IMR-90 (cell line): ENCODE data around the gene ACSL4. TPM values are rescaled to one million over a fixed set of nuclear protein-coding genes. Genes with fewer than 3 reads are reported as not detected.

Experiments
- ATAC-seq: fragments of 200-7000 bp; cut with Tn5 transposase; 2 replicates; pipeline ENCODE4 v1.9.1; 2020; ENCODE audit warnings: low read depth, mild to moderate bottlenecking, moderate library complexity
- BruUV-seq: library from RNA; stranded (reverse); fragments of 400-500 nt; replicated peaks from 2 replicates; lab custom pipeline; 2021; lab: Mats Ljungman, UMichigan
- CTCF ChIA-PET: fragments of 300-600 bp; formaldehyde crosslinking; extraction: SDS; loops from one replicate; lab custom pipeline; 2021; ENCODE audit warnings: antibody characterized with exemption; lab: Yijun Ruan, JAX
- POLR2A ChIA-PET: fragments of 300-600 bp; sonication (Branson Sonifier 250); formaldehyde crosslinking; loops from one replicate; lab custom pipeline; 2022; ENCODE audit warnings: antibody characterized with exemption; ENCODE audit not compliant: unreplicated experiment; lab: Charles Lee
- DNase-seq: peaks from one replicate; pipeline ENCODE4 v3.0.0; 2013
- H2AFZ ChIP-seq: replicated peaks from 2 replicates; pipeline ENCODE3; 2013; ENCODE audit warnings: low read length, mild to moderate bottlenecking; ENCODE audit not compliant: poor library complexity
- H2AK5ac ChIP-seq: 2 replicates; pipeline ENCODE4 v1.6.1; 2013; ENCODE audit warnings: low read depth, low read length, inconsistent platforms
- H2AK9ac ChIP-seq: replicated peaks from 2 replicates; pipeline ENCODE3; 2013; ENCODE audit warnings: mild to moderate bottlenecking, low read depth, low read length, moderate library complexity; ENCODE audit not compliant: poor library complexity
- H2BK120ac ChIP-seq: 2 replicates; pipeline ENCODE4 v1.6.1; 2013; ENCODE audit warnings: low read depth, low read length, inconsistent platforms
- H2BK15ac ChIP-seq: 3 replicates; pipeline ENCODE4 v1.6.1; 2013; ENCODE audit warnings: low read depth, low read length, inconsistent platforms
- H2BK20ac ChIP-seq: 2 replicates; pipeline ENCODE4 v1.6.1; 2013; ENCODE audit warnings: low read depth, mild to moderate bottlenecking, inconsistent platforms, low read length, moderate library complexity
- H2BK5ac ChIP-seq: 2 replicates; pipeline ENCODE4 v1.6.1; 2013; ENCODE audit warnings: mild to moderate bottlenecking, low read depth, low read length, inconsistent platforms; ENCODE audit not compliant: poor library complexity, severe bottlenecking
- H3K14ac ChIP-seq: replicated peaks from 2 replicates; pipeline ENCODE4 v1.6.1; 2013; ENCODE audit warnings: low read depth, low read length, inconsistent platforms
- H3K18ac ChIP-seq: 2 replicates; pipeline ENCODE4 v1.6.1; 2013; ENCODE audit warnings: low read depth, low read length, control low read depth
- H3K23ac ChIP-seq: 2 replicates; pipeline ENCODE4 v1.6.1; 2013; ENCODE audit warnings: low read depth, low read length, inconsistent platforms
- H3K27ac ChIP-seq: 2 replicates; pipeline ENCODE4 v1.5.1; 2013; ENCODE audit warnings: mild to moderate bottlenecking, control low read depth, low read length; ENCODE audit not compliant: insufficient read depth
- H3K27me3 ChIP-seq: 2 replicates; pipeline ENCODE4 v1.6.1; 2013; ENCODE audit warnings: low read length; ENCODE audit not compliant: control insufficient read depth, insufficient read depth
- H3K36me3 ChIP-seq: 2 replicates; pipeline ENCODE4 v1.6.1; 2013; ENCODE audit warnings: low read length, mixed read lengths; ENCODE audit not compliant: control insufficient read depth, insufficient read depth
- H3K4ac ChIP-seq: 2 replicates; pipeline ENCODE4 v1.6.1; 2013; ENCODE audit warnings: low read depth, low read length, inconsistent platforms
- H3K4me1 ChIP-seq: 2 replicates; pipeline ENCODE4 v1.6.1; 2013; ENCODE audit warnings: low read length, mixed read lengths; ENCODE audit not compliant: control insufficient read depth, insufficient read depth
- H3K4me2 ChIP-seq: 2 replicates; pipeline ENCODE4 v1.6.1; 2013; ENCODE audit warnings: low read depth, mild to moderate bottlenecking, control low read depth, low read length, moderate library complexity
- H3K4me3 ChIP-seq: 2 replicates; pipeline ENCODE4 v1.5.1; 2013; ENCODE audit warnings: low read depth, mild to moderate bottlenecking, control low read depth, low read length, moderate library complexity; ENCODE audit not compliant: insufficient read depth
- H3K56ac ChIP-seq: 2 replicates; pipeline ENCODE4 v1.6.1; 2013; ENCODE audit warnings: low read length, inconsistent platforms; ENCODE audit not compliant: insufficient read depth; ENCODE audit errors: extremely low read depth
- H3K79me1 ChIP-seq, 2 experiments: 2 replicates each; pipeline ENCODE4 v1.6.1; 2013; ENCODE audit warnings: low read length in 2 of 2, inconsistent platforms in 1 of 2, low read depth in 1 of 2
- H3K9ac ChIP-seq: 2 replicates; pipeline ENCODE4 v1.6.1; 2013; ENCODE audit warnings: low read depth, low read length, control low read depth
- H3K9me1 ChIP-seq: 2 replicates; pipeline ENCODE4 v1.6.1; 2013; ENCODE audit warnings: low read length, inconsistent platforms; ENCODE audit not compliant: insufficient read depth
- H3K9me3 ChIP-seq: 2 replicates; pipeline ENCODE4 v1.6.1; 2013; ENCODE audit warnings: low read length; ENCODE audit not compliant: control insufficient read depth, insufficient read depth
- H4K20me1 ChIP-seq: 2 replicates; pipeline ENCODE4 v1.6.1; 2013; ENCODE audit warnings: low read length, inconsistent platforms; ENCODE audit not compliant: insufficient read depth
- H4K5ac ChIP-seq: 2 replicates; pipeline ENCODE4 v1.6.1; 2013; ENCODE audit warnings: mild to moderate bottlenecking, low read depth, low read length, control low read depth
- H4K8ac ChIP-seq, 2 experiments: 2 replicates each; pipeline ENCODE4 v1.6.1; 2013; ENCODE audit warnings: low read depth in 2 of 2, low read length in 2 of 2, control low read depth in 1 of 2, inconsistent platforms in 1 of 2
- H4K91ac ChIP-seq: 2 replicates; pipeline ENCODE4 v1.6.1; 2013; ENCODE audit warnings: low read depth, low read length, inconsistent platforms; ENCODE audit not compliant: insufficient read depth
- BHLHE40 ChIP-seq: fragments of 150-350 bp; IDR thresholded peaks from 2 replicates; pipeline ENCODE4 v1.6.1; 2016; ENCODE audit warnings: mild to moderate bottlenecking, low read depth, low read length
- CEBPB ChIP-seq: IDR thresholded peaks from 2 replicates; pipeline ENCODE4 v1.6.1; 2012; ENCODE audit warnings: low read depth, low read length, improper control_type of control experiment
- CHD1 ChIP-seq: IDR thresholded peaks from 2 replicates; pipeline ENCODE4 v1.6.1; 2012; ENCODE audit warnings: low read depth, low read length, improper control_type of control experiment
- CTCF ChIP-seq: conservative IDR thresholded peaks from 2 replicates; pipeline ENCODE4 v1.5.1; 2012; ENCODE audit warnings: mild to moderate bottlenecking, low read depth, low read length, improper control_type of control experiment
- ELK1 ChIP-seq: fragments of 150-350 bp; IDR thresholded peaks from 2 replicates; pipeline ENCODE4 v1.6.1; 2016; ENCODE audit warnings: low read depth, mild to moderate bottlenecking, low read length, moderate library complexity, borderline replicate concordance
- FOS ChIP-seq: fragments of 150-350 bp; IDR thresholded peaks from 2 replicates; pipeline ENCODE4 v1.6.1; 2016; ENCODE audit warnings: low read depth, low read length
- MAFK ChIP-seq: IDR thresholded peaks from 2 replicates; pipeline ENCODE4 v1.6.1; 2012; ENCODE audit warnings: low read depth, low read length, improper control_type of control experiment
- MAZ ChIP-seq: IDR thresholded peaks from 2 replicates; pipeline ENCODE4 v1.6.1; 2012; ENCODE audit warnings: low read depth, mild to moderate bottlenecking, low read length, improper control_type of control experiment, moderate library complexity, borderline replicate concordance
- MXI1 ChIP-seq: IDR thresholded peaks from 2 replicates; pipeline ENCODE4 v1.6.1; 2012; ENCODE audit warnings: low read depth, mild to moderate bottlenecking, low read length, moderate library complexity, borderline replicate concordance
- NFE2L2 ChIP-seq: fragments of 150-350 bp; IDR thresholded peaks from 2 replicates; pipeline ENCODE4 v1.6.1; 2016; ENCODE audit warnings: low read depth, mild to moderate bottlenecking, low read length
- POLR2A ChIP-seq: IDR thresholded peaks from 2 replicates; pipeline ENCODE4 v1.6.1; 2012; ENCODE audit warnings: mild to moderate bottlenecking, low read depth, low read length
- RAD21 ChIP-seq: IDR thresholded peaks from 2 replicates; pipeline ENCODE4 v1.6.1; 2012; ENCODE audit warnings: low read length, improper control_type of control experiment
- RCOR1 ChIP-seq: IDR thresholded peaks from 2 replicates; pipeline ENCODE4 v1.6.1; 2012; ENCODE audit warnings: mild to moderate bottlenecking, low read length, improper control_type of control experiment; ENCODE audit not compliant: insufficient replicate concordance
- RFX5 ChIP-seq: IDR thresholded peaks from 2 replicates; pipeline ENCODE4 v1.8.0; 2012; ENCODE audit warnings: low read depth, mild to moderate bottlenecking, low read length, moderate library complexity
- SMC3 ChIP-seq: fragments of 150-350 bp; IDR thresholded peaks from 2 replicates; pipeline ENCODE4 v1.6.1; 2016; ENCODE audit warnings: low read depth, mild to moderate bottlenecking, antibody characterized with exemption, low read length, moderate library complexity
- USF2 ChIP-seq: fragments of 150-350 bp; IDR thresholded peaks from 2 replicates; pipeline ENCODE4 v1.6.1; 2017; ENCODE audit warnings: mild to moderate bottlenecking, antibody characterized with exemption, low read length, low read depth
- WGBS, 2 experiments: methylation state at CpG; one replicate each; pipeline versions ENCODE4 v1.1.5 to v1.1.7; 2013; ENCODE audit warnings: missing lambda C conversion rate in 2 of 2; ENCODE audit not compliant: insufficient read length in 1 of 2; ENCODE audit errors: extremely low coverage in 2 of 2; 5-methylcytosine and 5-hydroxymethylcytosine counted together
- dilution Hi-C: fragments of 300-500 bp; cut with HindIII; formaldehyde crosslinking; loops from one replicate; pipeline ENCODE4 v1.14.3; 2018; ENCODE audit warnings: low sequenced_read_pairs; ENCODE audit not compliant: unreplicated experiment
- in situ Hi-C: fragments of 300-500 bp; cut with MboI; formaldehyde crosslinking; loops from 3 replicates; pipeline ENCODE4 v1.14.3; 2019; ENCODE audit warnings: low sequenced_read_pairs, inconsistent platforms, mixed read lengths
- intact Hi-C: fragments of 100-400 bp; cut with micrococcal nuclease; formaldehyde crosslinking; loops from 2 replicates; pipeline ENCODE4 v1.10.0; 2022
- polyA plus RNA-seq, 3 experiments: library from polyadenylated mRNA; depleted of rRNA; stranded (reverse); fragments of >200 nt; gene quantifications; 2 replicates each; pipeline ENCODE4 v1.2.3, GENCODE V29; 2012; ENCODE audit warnings: low replicate concordance in 1 of 3
- total RNA-seq: library from RNA; depleted of rRNA; stranded (reverse); fragments of >200 nt; gene quantifications from 2 replicates; pipeline ENCODE4 v1.2.3, GENCODE V29; 2012

ACSL4 gene
- total and polyA plus RNA-seq, 2 of the 4 experiments (the other 2 are of a cell fraction), result 29.6 to 59.7 TPM

GRCh38 chrX:109691277-109691676 is 41.8 kb downstream of the ACSL4 start:
- dilution Hi-C loops (no loop called here), in situ Hi-C loops (no loop called here), intact Hi-C loops (no loop called here)
- CTCF ChIA-PET, result no interaction called here
- Histone ChIP-seq H2BK5ac (no peak overlapping the region), H3K9me3 (no peaks in the 10 kb centered on the region), H2BK120ac (no peak overlapping the region), H3K79me1 (peaks cover 0 to 33% of the 10 kb centered on the region in 2 experiments), H2BK20ac (no peak overlapping the region), H3K27me3 (peaks cover 2% of the 10 kb centered on the region; the same call in 1 of the 2 replicates), H3K4me1 (peaks cover 4% of the 10 kb centered on the region), H3K36me3 (peaks cover 3% of the 10 kb centered on the region), H3K4ac (no peak overlapping the region), H2BK15ac (no peak overlapping the region), H3K4me2 (no peak overlapping the region), H3K9ac (no peak overlapping the region), H2AK5ac (no peak overlapping the region), H2AFZ (no peak overlapping the region), H3K23ac (no peak overlapping the region), H4K8ac (no peak overlapping the region), H3K56ac (no peak overlapping the region), H2AK9ac (no peak overlapping the region), H3K9me1 (peaks cover under 1% of the 10 kb centered on the region; the same call in 1 of the 2 replicates), H3K27ac (no peak overlapping the region), H3K14ac (no peak overlapping the region), H4K91ac (no peak overlapping the region), H4K20me1 (peaks cover 37% of the 10 kb centered on the region), H3K18ac (no peak overlapping the region), H3K4me3 (no peak overlapping the region), H4K5ac (no peak overlapping the region)
- ATAC-seq, result no peak
- WGBS, 2 experiments, result no CpG with 5 or more reads among the region's 1 CpG
- POLR2A ChIA-PET, result no interaction called here
- no peak for DNase-seq
- BruUV-seq, result no TSS peak
- no peak for TF ChIP-seq RFX5
- TF ChIP-seq CTCF, result no peak
- no peak for TF ChIP-seq ELK1
- no peak for TF ChIP-seq FOS
- no peak for TF ChIP-seq SMC3
- TF ChIP-seq CEBPB, result no peak
- TF ChIP-seq RAD21, result no peak
- no peak for TF ChIP-seq RCOR1
- no peak for TF ChIP-seq USF2
- TF ChIP-seq BHLHE40, result no peak
- no peak for TF ChIP-seq CHD1
- no peak for TF ChIP-seq MAFK
- no peak for TF ChIP-seq POLR2A
- no peak for TF ChIP-seq MXI1
- no peak for TF ChIP-seq MAZ
- no peak for TF ChIP-seq NFE2L2
